SHP77 (cell line): ENCODE results near the gene CDC25A.
"Not testable (repeated sequence)": the region's sequence is repeated elsewhere in the genome, so short reads cannot be mapped to it uniquely, and the experiment has no call there.

Experiments used
- DNase-seq, 2 experiments: peaks; one replicate each; lab custom pipeline; 2025; lab: John Stamatoyannopoulos, UW

CDC25A gene

DNA sequence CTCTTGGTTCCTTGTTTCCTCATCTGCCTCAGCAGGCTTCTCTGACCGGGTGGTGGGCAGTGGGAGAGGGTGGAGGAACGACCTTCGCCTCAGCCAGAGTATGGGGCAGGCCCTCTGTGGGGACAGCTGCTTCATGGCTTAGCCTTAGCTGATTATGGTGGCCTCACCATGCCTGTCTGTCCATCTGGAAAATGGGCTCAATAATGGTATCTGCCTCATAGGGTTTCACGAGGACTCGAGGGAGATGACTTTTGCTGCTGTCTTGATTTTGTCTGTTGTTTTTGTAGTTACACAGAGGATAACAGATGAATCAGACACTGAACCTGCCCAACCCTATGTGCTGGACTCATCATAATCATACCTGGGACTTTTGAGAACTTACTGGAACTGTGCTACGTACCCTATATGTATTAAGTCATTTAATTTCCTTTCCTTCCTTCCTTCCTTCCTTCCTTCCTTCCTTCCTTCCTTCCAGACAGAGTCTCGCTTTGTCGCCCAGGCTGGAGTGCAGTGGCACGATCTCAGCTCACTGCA lies 46.5 kb downstream of the CDC25A start:
- DNase-seq = no peak

DNA sequence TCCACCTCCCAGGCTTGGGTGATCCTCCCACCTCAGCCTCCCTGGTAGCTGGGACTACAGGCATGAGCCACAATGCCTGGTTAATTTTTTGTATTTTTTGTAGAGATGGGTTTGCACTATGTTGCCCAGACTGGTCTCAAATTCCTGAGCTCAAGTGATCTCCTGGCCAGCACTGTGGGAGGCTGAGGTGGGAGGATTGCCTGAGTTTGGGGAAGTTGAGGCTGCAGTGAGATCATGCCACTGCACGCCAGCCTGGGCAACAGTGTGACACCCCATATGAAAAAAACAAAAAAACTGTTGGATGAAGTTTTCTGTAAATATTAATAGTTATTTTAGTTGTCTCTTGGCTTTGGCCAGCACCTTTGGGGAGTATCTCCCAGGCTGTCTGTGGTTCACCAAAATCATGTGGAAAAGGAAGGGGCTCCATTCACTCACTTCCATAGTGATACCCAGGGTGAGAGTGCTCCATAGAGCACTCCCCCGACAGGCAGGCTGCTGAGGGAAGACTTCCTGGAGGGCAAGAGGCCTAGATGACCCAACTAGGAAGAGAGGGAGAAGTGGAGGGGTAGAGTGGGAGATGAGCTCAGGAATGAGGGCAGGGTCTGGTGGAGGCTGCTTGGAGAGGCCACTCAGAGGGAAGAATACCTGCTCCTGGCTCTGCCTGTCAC lies 47.1 kb downstream of the CDC25A start:
- no peak for DNase-seq

GRCh38 chr3:48140336-48140757 lies 47.9 kb downstream of the CDC25A start:
- DNase-seq = no peak

DNA sequence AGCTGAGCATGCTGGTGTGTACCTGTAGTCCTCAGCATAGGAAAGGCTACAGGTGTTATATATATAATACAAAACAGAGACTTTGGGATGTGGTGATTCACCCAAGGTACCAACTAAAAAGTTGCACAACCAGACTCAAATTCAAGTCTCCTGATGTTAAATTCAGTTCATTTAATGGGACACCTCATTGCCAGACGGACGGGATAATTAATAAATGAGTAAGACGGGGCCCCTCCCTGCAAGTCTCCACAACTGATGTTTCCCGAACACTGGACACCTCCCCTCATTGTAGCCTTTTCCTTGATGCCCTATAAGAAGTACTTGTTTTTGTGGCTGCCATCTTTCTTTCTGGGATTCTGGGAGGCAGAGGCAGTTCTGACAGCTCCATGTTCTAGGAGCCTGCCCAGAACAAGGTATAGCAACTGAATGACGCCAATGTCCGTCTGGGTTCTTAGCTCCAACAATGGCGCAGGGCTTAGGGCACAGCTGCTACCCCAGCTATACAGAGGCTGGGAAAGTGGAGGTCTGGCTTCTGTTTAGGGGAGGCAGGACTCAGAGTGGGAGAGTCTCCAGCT lies 50.7 kb downstream of the CDC25A start:
- no peak for DNase-seq

DNA sequence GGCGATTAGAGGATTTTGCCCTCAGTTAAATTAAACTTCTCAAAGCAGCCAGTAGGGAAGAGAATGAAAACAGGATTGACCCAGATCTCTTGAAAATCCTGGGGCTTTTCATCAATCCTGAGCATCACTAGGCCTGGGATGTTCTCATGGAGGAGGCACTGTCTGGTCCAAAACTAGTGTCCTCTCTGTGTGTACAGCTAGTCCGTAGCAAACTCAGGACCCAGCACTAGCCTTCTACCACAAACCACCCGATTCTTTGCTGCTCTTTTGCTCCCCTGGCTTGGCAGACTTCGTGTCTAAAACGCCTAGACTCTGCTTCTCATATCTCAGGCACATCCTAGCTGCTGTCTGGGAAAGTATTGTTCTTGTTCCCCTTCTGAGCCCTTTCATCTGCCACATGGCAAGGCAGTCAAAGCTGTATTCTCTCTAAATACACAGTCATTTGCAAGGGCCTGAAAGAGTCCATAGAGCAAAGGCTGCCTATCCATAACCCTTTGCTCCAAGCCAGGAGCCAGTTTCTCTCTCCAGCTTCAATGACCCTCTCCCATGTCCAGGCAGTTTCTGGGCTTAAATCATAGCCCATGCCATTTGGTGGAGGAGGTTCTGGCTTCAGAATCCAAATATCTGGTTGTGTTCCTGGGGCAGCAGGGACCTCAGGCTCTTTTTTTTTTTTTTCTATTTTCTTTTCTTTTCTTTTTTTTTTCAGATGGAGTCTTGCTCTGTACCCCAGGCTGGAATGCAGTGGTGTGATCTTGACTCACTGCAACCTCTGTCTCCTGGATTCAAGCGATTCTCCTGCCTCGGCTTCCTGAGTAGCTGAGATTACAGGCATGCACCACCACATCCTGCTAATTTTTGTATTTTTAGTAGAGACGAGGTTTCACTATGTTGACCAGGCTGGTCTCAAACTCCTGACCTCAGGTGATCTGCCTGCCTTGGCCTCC lies 52.4 kb downstream of the CDC25A start:
- DNase-seq = no peak

DNA sequence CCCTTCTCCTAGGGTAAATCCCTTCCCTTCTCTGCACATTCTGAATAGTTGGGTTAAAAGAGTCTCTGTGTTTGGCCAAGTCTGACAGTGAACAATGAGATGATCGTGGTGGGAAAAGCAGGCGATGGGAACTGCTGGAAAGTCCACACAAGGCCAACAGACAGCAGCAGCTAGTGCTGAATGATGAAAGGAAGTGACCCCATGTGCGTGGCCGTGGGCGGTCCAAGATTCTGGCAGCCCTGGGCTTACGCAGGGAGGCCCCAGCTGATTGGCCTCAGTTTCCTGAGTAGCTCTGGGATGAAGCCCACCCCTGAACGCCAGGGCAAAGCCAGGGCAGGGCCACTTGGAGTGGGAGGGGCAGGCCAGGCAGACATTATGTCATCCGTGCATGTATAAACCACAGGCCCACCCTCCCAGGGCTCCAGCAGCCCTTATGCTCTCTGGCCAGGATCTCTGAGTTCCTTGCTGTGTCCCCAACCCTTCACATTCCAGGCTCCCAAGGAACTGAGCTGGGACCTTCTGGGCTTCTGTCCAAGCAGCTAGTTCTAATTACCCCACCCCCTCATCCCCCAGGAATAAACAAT lies 57.8 kb downstream of the CDC25A start:
- no peak for DNase-seq

- no peak for DNase-seq
Observed at GRCh38 chr3:48129921-48130320, 58.3 kb downstream of the CDC25A start.

- DNase-seq = no peak
Observed at GRCh38 chr3:48128774-48129173, 59.4 kb downstream of the CDC25A start.

DNA sequence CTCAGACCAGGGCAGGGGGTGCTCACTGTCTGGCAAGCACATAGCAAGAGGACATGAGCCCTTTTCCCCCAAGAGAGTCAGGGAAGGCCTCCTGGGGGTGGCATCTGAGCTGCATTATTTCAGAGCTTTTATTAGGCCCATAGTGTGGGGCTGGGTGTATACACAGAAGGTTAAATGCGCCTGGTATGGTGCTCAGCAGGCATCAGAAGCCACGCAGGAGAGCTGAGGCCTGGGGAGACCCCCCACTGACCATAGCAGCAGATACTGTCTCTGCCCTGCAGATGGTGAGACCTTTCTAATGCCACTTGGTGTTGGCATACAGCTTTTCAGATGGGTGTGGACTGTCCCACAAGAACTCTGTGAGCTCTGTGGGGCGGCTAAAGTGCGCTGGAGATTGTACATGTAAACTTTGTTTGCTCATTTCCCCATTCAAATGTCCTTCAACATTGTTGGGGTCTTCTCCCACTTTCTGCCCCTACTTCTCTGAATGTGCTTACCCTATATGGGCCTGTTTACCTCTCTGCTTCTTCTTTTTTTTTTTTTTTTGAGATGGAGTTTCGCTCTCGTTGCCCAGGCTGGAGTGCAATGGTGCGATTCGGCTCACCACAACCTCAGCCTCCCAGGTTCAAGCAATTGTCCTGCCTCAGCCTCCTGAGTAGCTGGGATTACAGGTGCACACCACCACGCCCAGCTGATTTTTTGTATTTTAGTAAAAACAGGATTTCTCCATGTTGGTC lies 62.2 kb downstream of the CDC25A start:
- no peak for DNase-seq

DNA sequence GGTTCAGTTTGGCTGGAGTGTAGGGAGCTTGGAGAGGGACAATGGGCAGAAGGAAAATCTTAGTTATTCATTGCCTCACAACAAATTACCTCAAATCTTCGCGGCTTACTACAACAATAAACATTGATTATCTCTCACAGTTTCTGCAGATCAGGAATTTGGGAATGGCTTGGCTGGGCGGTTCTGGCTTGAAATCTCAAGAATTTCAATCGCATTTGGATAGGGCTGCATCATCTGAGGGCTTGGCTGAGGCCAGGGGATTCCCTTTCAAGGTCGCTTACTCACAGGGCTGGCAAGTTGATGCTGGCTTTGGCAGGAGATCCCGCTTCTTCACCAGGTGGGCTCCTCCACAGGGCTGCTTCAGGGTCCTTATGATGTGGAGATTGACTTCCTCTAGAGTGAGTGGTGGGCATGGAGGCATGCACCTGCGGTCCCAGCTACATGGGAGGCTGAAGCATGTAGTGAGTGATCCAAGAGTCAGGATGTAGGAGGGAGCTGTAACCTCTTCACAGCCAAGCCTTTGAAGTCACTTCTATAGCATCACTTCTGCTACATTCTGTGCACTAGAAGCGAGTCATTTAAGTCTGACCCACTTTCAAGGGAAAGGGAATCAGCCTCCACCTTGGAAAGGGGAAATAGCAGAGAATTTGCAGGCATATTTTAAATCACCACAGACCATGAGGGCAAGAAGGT lies 63.1 kb downstream of the CDC25A start:
- no peak for DNase-seq

- no peak for DNase-seq
Observed at GRCh38 chr3:48123346-48123745, 64.9 kb downstream of the CDC25A start.

DNA sequence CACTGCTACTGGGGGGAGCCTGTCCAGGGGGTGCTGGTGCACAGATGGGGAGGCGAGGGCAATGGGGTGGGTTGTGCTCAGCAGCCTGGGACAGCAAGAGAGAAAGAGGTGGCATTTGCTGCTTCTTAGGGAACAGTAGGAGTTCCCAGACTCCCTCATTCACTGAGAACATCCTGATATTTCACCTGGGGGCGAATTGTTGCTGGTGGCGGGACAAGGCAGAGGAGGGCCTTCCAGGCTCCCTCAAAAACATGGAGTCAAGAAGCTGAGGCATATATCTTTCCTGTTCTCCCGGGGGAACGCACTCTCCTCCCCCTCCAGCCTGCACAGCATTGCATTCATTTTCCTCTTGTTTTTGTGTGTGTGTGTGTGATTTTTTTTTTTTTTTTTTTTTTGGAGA lies 65.7 kb downstream of the CDC25A start:
- no peak for DNase-seq

DNA sequence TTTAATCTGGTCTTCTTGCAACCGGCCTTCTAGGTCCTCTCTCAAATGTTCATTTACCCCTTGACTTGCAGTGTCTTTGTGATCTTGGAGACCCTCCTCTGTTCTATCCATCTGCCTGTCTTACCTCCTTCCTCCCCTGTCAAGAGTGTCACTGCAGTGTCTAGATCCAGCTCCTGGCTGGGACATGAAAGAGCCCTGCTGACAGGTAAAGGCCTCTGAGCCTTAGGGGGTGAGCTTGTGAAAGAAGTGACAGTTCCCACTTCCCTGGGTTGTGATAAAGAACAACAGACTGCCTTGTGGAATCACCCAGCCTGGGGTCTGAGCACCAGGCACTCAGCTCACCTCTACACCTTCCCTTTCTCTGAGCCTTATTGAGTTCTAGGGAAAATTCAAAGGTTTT lies 68.0 kb downstream of the CDC25A start:
- DNase-seq = no peak

- no peak for DNase-seq
Observed at GRCh38 chr3:48119505-48120193, 68.6 kb downstream of the CDC25A start.

- no peak for DNase-seq
Observed at GRCh38 chr3:48118928-48119327, 69.3 kb downstream of the CDC25A start.

GRCh38 chr3:48118322-48118721 lies 69.9 kb downstream of the CDC25A start:
- DNase-seq = no peak

GRCh38 chr3:48112813-48113212 lies 75.4 kb downstream of the CDC25A start:
- no peak for DNase-seq

DNA sequence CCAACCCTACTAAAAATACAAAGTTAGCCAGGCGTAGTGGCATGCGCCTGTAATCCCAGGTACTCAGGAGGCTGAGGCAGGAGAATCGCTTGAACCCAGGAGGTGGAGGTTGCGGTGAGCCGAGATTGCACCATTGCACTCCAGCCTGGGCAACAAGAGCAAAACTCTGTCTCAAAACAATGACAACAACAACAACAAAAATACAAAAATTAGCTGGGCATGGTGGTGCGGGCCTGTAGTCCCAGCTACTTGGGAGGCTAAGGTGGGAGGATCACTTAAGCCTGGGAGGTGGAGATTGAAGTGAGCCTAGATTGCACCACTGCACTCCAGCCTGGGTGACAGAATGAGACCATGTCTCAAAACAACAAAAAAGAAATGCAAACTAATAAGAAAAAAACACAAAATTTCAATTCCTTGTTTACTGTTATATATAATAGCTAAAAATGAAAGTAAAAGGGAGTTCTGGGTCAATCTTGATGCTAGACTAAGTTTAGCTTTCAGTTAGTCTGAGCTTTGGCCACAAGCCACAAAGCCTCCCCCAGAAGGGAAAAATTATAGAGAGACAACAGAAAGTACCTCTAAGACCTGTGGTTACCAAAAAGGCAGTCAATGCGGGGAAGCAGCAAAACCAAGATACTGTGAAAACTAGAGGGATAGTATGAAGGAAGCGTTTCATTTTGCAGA lies 76.0 kb downstream of the CDC25A start:
- DNase-seq = not testable (repeated sequence)

- no peak for DNase-seq
Observed at GRCh38 chr3:48110463-48110862, 77.8 kb downstream of the CDC25A start.

DNA sequence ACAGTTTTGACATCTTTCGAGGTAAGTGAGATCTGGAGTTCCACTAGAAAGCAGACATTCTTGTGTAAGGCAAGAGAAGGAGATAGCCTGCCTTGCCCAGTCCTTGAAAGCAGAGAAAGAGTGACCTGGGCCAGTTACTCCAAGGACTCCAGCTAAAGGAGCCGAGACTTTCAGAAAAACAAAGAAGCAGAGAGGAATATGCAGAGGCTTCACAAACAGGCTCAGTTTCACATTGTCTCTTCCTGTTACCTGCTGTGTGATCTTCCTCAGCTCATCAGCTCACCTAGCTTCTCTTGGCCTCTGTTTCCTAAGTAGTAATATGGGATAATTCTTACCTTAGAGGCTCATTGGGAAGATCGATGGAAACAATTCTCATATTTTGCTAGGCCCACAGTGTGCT lies 81.0 kb downstream of the CDC25A start:
- no peak for DNase-seq
